Measurements from ENCODE around the gene DDX23. TPM values are rescaled to one million over a fixed set of nuclear protein-coding genes. Genes with fewer than 3 reads are reported as not detected.
A peak's percentile ranks its signal among the peaks of the same experiment; 100 is the strongest.

The DDX23 gene
- total and polyA plus RNA-seq, 7 experiments from 2014 or later = 32.8 to 160 (median 90.9) TPM

- H3K36me3 ChIP-seq (ENCODE audit: control insufficient read depth in 2 of 3, insufficient read depth in 3 of 3, low read length in 3 of 3) = no peaks in the 10 kb centered on the region
- H3K4me3 ChIP-seq (ENCODE audit: low read length) = peak within 1 kb of the TSS; percentile 73
- Mint-ChIP-seq H3K27ac (peak within 1 kb of the TSS in 8 of 9 donors; percentile 14 to 86 (median 50)), H3K4me1 (peaks cover 18 to 39% (median 31%) of the 10 kb centered on the region in 7 donors), H3K27me3 (peaks cover 0 to 37% (median 5%) of the 10 kb centered on the region in 5 donors), H3K4me3 (peak within 1 kb of the TSS; percentile 83 to 95 (median 90)), H3K9me3 (no peaks in the 10 kb centered on the region), H3K36me3 (peaks cover 0 to 3% (median 0%) of the 10 kb centered on the region in 5 donors)
- no peaks in the 10 kb centered on the region for H3K9me3 ChIP-seq (ENCODE audit: control insufficient read depth in 2 of 3, low read length in 3 of 3)
- ATAC-seq (peak; percentile 75), DNase-seq (peak; percentile 56 to 83 (median 73))
- H3K27me3 ChIP-seq (ENCODE audit: control insufficient read depth in 2 of 2, insufficient read depth in 2 of 2, low read length in 2 of 2) = no peaks in the 10 kb centered on the region
- intact Hi-C loops (cut with micrococcal nuclease) = loop anchor here (1.0 to 5.0 kb wide), 4 partner anchors 35 to 200 kb away; partner anchors contain the start of genes KANSL2 (in 2 of the 2), DDX23 (in 1 of the 2) and PRKAG1 (in 1 of the 2)
- CTCF ChIA-PET = interaction anchor here (0.5 to 0.6 kb wide), 2 partner anchors 23 to 54 kb away, joined by 3 read pairs; no protein-coding TSS in a partner anchor
- H3K27ac ChIP-seq (ENCODE audit: low read depth, low read length) = peak within 1 kb of the TSS; percentile 31
- peaks cover 7 to 19% of the 10 kb centered on the region in 2 donors for H3K4me1 ChIP-seq (ENCODE audit: control insufficient read depth in 2 of 2, insufficient read depth in 2 of 2, low read length in 2 of 2)
- POLR2A ChIA-PET = interaction anchor here (0.6 to 1.1 kb wide), 4 partner anchors 33 to 1200 kb away, joined by 3 to 4 read pairs (median 4); partner anchors contain the start of gene DDX23
Measured at GRCh38 chr12:48817873-48818830, 33.8 kb downstream of the DDX23 start, which contains the start of gene CACNB3. TSS of gene CACNB3 (plus strand) at chr12:48818496. CDS start at chr12:48818930, 434 bp downstream.

GRCh38 chr12:48816143-48816854 is 35.7 kb downstream of the DDX23 start:
- Histone ChIP-seq H3K27ac (ENCODE audit: low read depth, low read length) (no peak overlapping the region), H3K4me1 (ENCODE audit: control insufficient read depth in 2 of 2, insufficient read depth in 2 of 2, low read length in 2 of 2) (peaks cover 7 to 19% of the 10 kb centered on the region in 2 donors), H3K36me3 (ENCODE audit: control insufficient read depth in 2 of 3, insufficient read depth in 3 of 3, low read length in 3 of 3) (no peaks in the 10 kb centered on the region), H3K9me3 (ENCODE audit: control insufficient read depth in 2 of 3, low read length in 3 of 3) (no peaks in the 10 kb centered on the region), H3K4me3 (ENCODE audit: low read length) (no peak overlapping the region), H3K27me3 (ENCODE audit: control insufficient read depth in 2 of 2, insufficient read depth in 2 of 2, low read length in 2 of 2) (no peaks in the 10 kb centered on the region)
- Mint-ChIP-seq H3K4me3 (peak overlapping the region; percentile 83 to 95 (median 91)), H3K4me1 (peaks cover 18 to 39% (median 33%) of the 10 kb centered on the region in 7 donors), H3K9me3 (no peaks in the 10 kb centered on the region), H3K36me3 (peaks cover 0 to 3% (median 0%) of the 10 kb centered on the region in 5 donors), H3K27ac (peak overlapping the region in 4 of 9 donors; percentile 47 to 86 (median 69)), H3K27me3 (peaks cover 0 to 30% (median 5%) of the 10 kb centered on the region in 5 donors)
- intact Hi-C loops (cut with micrococcal nuclease) = loop anchor here in 1 of 2 donors (5.0 kb wide), 1 partner anchor 134 kb away; the partner anchor contains the start of gene KANSL2
- no peak for DNase-seq
- POLR2A ChIA-PET = interaction anchor here (1.5 to 2.1 kb wide), 2 partner anchors 15 to 36 kb away, joined by 3 to 9 read pairs; partner anchors contain the start of gene DDX23
- CTCF ChIA-PET = no interaction called here
- no peak for ATAC-seq

- peak overlapping the region; percentile 59 for H3K4me3 ChIP-seq (ENCODE audit: low read length)
- Mint-ChIP-seq H3K9me3 (no peaks in the 10 kb centered on the region), H3K4me1 (peaks cover 18 to 39% (median 33%) of the 10 kb centered on the region in 7 donors), H3K27me3 (peaks cover 0 to 28% (median 5%) of the 10 kb centered on the region in 5 donors), H3K36me3 (peaks cover 0 to 3% (median 0%) of the 10 kb centered on the region in 5 donors), H3K27ac (peak overlapping the region in 6 of 9 donors; percentile 20 to 85 (median 62)), H3K4me3 (peak overlapping the region; percentile 89 to 95 (median 91))
- DNase-seq (peak in 6 of 9 donors; percentile 18 to 55 (median 26)), ATAC-seq (peak; percentile 41)
- CTCF ChIA-PET = interaction anchor here (0.8 to 3.3 kb wide), 2 partner anchors 12 to 37 kb away, joined by 7 to 16 read pairs; partner anchors contain the start of gene DDX23
- POLR2A ChIA-PET = interaction anchor here (1.5 to 2.1 kb wide), 2 partner anchors 16 to 37 kb away, joined by 3 to 9 read pairs; partner anchors contain the start of gene DDX23
- no peaks in the 10 kb centered on the region for H3K9me3 ChIP-seq (ENCODE audit: control insufficient read depth in 2 of 3, low read length in 3 of 3)
- peaks cover 7 to 19% of the 10 kb centered on the region in 2 donors for H3K4me1 ChIP-seq (ENCODE audit: control insufficient read depth in 2 of 2, insufficient read depth in 2 of 2, low read length in 2 of 2)
- intact Hi-C loops (cut with micrococcal nuclease) = loop anchor here in 1 of 2 donors (1.0 to 5.0 kb wide), 3 partner anchors 19 to 133 kb away; partner anchors contain the start of genes DDX23 and KANSL2
- H3K36me3 ChIP-seq (ENCODE audit: control insufficient read depth in 2 of 3, insufficient read depth in 3 of 3, low read length in 3 of 3) = no peaks in the 10 kb centered on the region
- H3K27ac ChIP-seq (ENCODE audit: low read depth, low read length) = peak overlapping the region; percentile 30
- no peaks in the 10 kb centered on the region for H3K27me3 ChIP-seq (ENCODE audit: control insufficient read depth in 2 of 2, insufficient read depth in 2 of 2, low read length in 2 of 2)
Measured at GRCh38 chr12:48815126-48816110, 36.5 kb downstream of the DDX23 start.

- ChIA-PET CTCF (interaction anchor here (0.6 to 3.3 kb wide), 4 partner anchors 13 to 848 kb away, joined by 3 to 16 read pairs (median 6); partner anchors contain the start of gene DDX23), POLR2A (interaction anchor here (1.5 to 2.1 kb wide), 2 partner anchors 17 to 38 kb away, joined by 3 to 9 read pairs; partner anchors contain the start of gene DDX23)
- Histone ChIP-seq H3K4me1 (ENCODE audit: control insufficient read depth in 2 of 2, insufficient read depth in 2 of 2, low read length in 2 of 2) (peaks cover 7 to 19% of the 10 kb centered on the region in 2 donors), H3K27ac (ENCODE audit: low read depth, low read length) (no peak overlapping the region), H3K4me3 (ENCODE audit: low read length) (peak overlapping the region; percentile 59), H3K27me3 (ENCODE audit: control insufficient read depth in 2 of 2, insufficient read depth in 2 of 2, low read length in 2 of 2) (no peaks in the 10 kb centered on the region), H3K36me3 (ENCODE audit: control insufficient read depth in 2 of 3, insufficient read depth in 3 of 3, low read length in 3 of 3) (no peaks in the 10 kb centered on the region), H3K9me3 (ENCODE audit: control insufficient read depth in 2 of 3, low read length in 3 of 3) (no peaks in the 10 kb centered on the region)
- H3K36me3 Mint-ChIP-seq = peaks cover 0 to 3% (median 0%) of the 10 kb centered on the region in 5 donors
- peaks cover 0 to 23% (median 5%) of the 10 kb centered on the region in 5 donors for H3K27me3 Mint-ChIP-seq
- ATAC-seq (peak; percentile 86), DNase-seq (peak; percentile 18 to 93 (median 47))
- peaks cover 18 to 39% (median 33%) of the 10 kb centered on the region in 7 donors for H3K4me1 Mint-ChIP-seq
- H3K9me3 Mint-ChIP-seq = no peaks in the 10 kb centered on the region
- peak overlapping the region; percentile 58 to 95 (median 91) for H3K4me3 Mint-ChIP-seq
- peak overlapping the region in 4 of 9 donors; percentile 32 to 85 (median 66) for H3K27ac Mint-ChIP-seq
- intact Hi-C loops (cut with micrococcal nuclease) = loop anchor here in 1 of 2 donors (1.0 to 5.0 kb wide), 3 partner anchors 18 to 132 kb away; partner anchors contain the start of genes DDX23 and KANSL2
Measured at GRCh38 chr12:48814262-48815125, 37.5 kb downstream of the DDX23 start.

Measured in naive thymus-derived CD4-positive, alpha-beta T cell (primary cell).